ENCODE data around the gene MNDA.

- TF ChIP-seq POLR2A (IDR thresholded peaks at IDR 0.05) (no peak), CTCF (IDR thresholded peaks at IDR 0.05) (no peak)
Measured at GRCh38 chr1:158821723-158822122, 9.4 kb upstream of the MNDA start.

All from uterus (tissue), 2 donors.